Activated naive CD4-positive, alpha-beta T cell treated with anti-CD3 and anti-CD28 coated beads for 36 hours (primary cell): Measurements from ENCODE around the gene CGNL1. TPM values are rescaled to one million over a fixed set of nuclear protein-coding genes. Genes with fewer than 3 reads are reported as not detected.

Source experiments
- CTCF ChIA-PET: fragments of 350-600 bp; sonication (Branson Sonifier 250); formaldehyde crosslinking; loops from one replicate; lab custom pipeline; 2021; ENCODE audit warnings: antibody characterized with exemption; lab: Charles Lee
- DNase-seq: peaks from one replicate; pipeline ENCODE4 v3.0.0-alpha.2; 2020
- H3K27ac Mint-ChIP-seq: one replicate; pipeline ENCODE4 v1.8.0; 2021; ENCODE audit warnings: mild to moderate bottlenecking, mixed read lengths
- H3K27me3 Mint-ChIP-seq: one replicate; pipeline ENCODE4 v1.8.0; 2021; ENCODE audit warnings: low read depth, mixed read lengths
- H3K36me3 Mint-ChIP-seq: one replicate; pipeline ENCODE4 v1.8.0; 2021; ENCODE audit warnings: low read depth, mixed read lengths
- H3K4me1 Mint-ChIP-seq: one replicate; pipeline ENCODE4 v1.8.0; 2021; ENCODE audit warnings: low read depth, mixed read lengths
- H3K4me3 Mint-ChIP-seq: one replicate; pipeline ENCODE4 v1.8.0; 2021; ENCODE audit warnings: mild to moderate bottlenecking, moderate library complexity, mixed read lengths
- H3K9me3 Mint-ChIP-seq: one replicate; pipeline ENCODE4 v1.8.0; 2021; ENCODE audit warnings: mixed read lengths
- intact Hi-C: fragments of 100-400 bp; cut with micrococcal nuclease; formaldehyde crosslinking; loops from one replicate; pipeline ENCODE4 v1.15.1; 2023
- total RNA-seq, 2 experiments: library from RNA; stranded (reverse); gene quantifications; one replicate each; pipeline ENCODE4 v1.2.3, GENCODE V29; 2021

The CGNL1 gene
- total RNA-seq, 2 experiments from 2014 or later: not detected

- H3K4me3 Mint-ChIP-seq: no peak overlapping the region
- no peak overlapping the region for H3K27ac Mint-ChIP-seq
- intact Hi-C loops: no loop called here
- no peaks in the 10 kb centered on the region for H3K9me3 Mint-ChIP-seq
- peaks cover 12% of the 10 kb centered on the region for H3K27me3 Mint-ChIP-seq
- H3K36me3 Mint-ChIP-seq: no peaks in the 10 kb centered on the region
- no peaks in the 10 kb centered on the region for H3K4me1 Mint-ChIP-seq
- no peak for DNase-seq
- CTCF ChIA-PET: no interaction called here
Measured at GRCh38 chr15:57415602-57416001, 39.3 kb downstream of the CGNL1 start.

- Mint-ChIP-seq H3K4me3 (no peak overlapping the region), H3K4me1 (no peaks in the 10 kb centered on the region), H3K27me3 (peaks cover 8% of the 10 kb centered on the region), H3K36me3 (no peaks in the 10 kb centered on the region), H3K27ac (no peak overlapping the region), H3K9me3 (no peaks in the 10 kb centered on the region)
- intact Hi-C loops: no loop called here
- CTCF ChIA-PET: no interaction called here
- no peak for DNase-seq
Measured at GRCh38 chr15:57418635-57419034, 42.3 kb downstream of the CGNL1 start.

GRCh38 chr15:57419335-57419734, 43.0 kb downstream of the CGNL1 start:
- Mint-ChIP-seq H3K9me3 (no peaks in the 10 kb centered on the region), H3K27ac (no peak overlapping the region), H3K36me3 (no peaks in the 10 kb centered on the region), H3K4me3 (no peak overlapping the region), H3K27me3 (peaks cover 8% of the 10 kb centered on the region), H3K4me1 (no peaks in the 10 kb centered on the region)
- DNase-seq: no peak
- CTCF ChIA-PET: no interaction called here
- intact Hi-C loops: no loop called here

- intact Hi-C loops: no loop called here
Measured at GRCh38 chr15:57421110-57421509, 44.8 kb downstream of the CGNL1 start.

GRCh38 chr15:57421551-57421950, 45.2 kb downstream of the CGNL1 start:
- intact Hi-C loops: no loop called here
- DNase-seq: no peak
- H3K9me3 Mint-ChIP-seq: no peaks in the 10 kb centered on the region
- H3K27ac Mint-ChIP-seq: no peak overlapping the region
- no peaks in the 10 kb centered on the region for H3K4me1 Mint-ChIP-seq
- CTCF ChIA-PET: no interaction called here
- no peaks in the 10 kb centered on the region for H3K36me3 Mint-ChIP-seq
- H3K27me3 Mint-ChIP-seq: peaks cover 4% of the 10 kb centered on the region
- no peak overlapping the region for H3K4me3 Mint-ChIP-seq

More at GRCh38 chr15:57421110-57421509, 44.8 kb downstream of the CGNL1 start:
- Mint-ChIP-seq H3K27me3 (peaks cover 4% of the 10 kb centered on the region), H3K4me3 (no peak overlapping the region), H3K4me1 (no peaks in the 10 kb centered on the region), H3K9me3 (no peaks in the 10 kb centered on the region), H3K36me3 (no peaks in the 10 kb centered on the region), H3K27ac (no peak overlapping the region)
- no peak for DNase-seq
- CTCF ChIA-PET: no interaction called here

GRCh38 chr15:57422113-57422754, 45.9 kb downstream of the CGNL1 start:
- intact Hi-C loops: no loop called here
- no peaks in the 10 kb centered on the region for H3K4me1 Mint-ChIP-seq
- no peaks in the 10 kb centered on the region for H3K9me3 Mint-ChIP-seq
- no peak for DNase-seq
- H3K4me3 Mint-ChIP-seq: no peak overlapping the region
- no peaks in the 10 kb centered on the region for H3K36me3 Mint-ChIP-seq
- no peak overlapping the region for H3K27ac Mint-ChIP-seq
- H3K27me3 Mint-ChIP-seq: peaks cover 4% of the 10 kb centered on the region
- CTCF ChIA-PET: no interaction called here

GRCh38 chr15:57423599-57424140, 47.4 kb downstream of the CGNL1 start:
- Mint-ChIP-seq H3K4me3 (no peak overlapping the region), H3K4me1 (no peaks in the 10 kb centered on the region), H3K9me3 (no peaks in the 10 kb centered on the region), H3K36me3 (no peaks in the 10 kb centered on the region), H3K27ac (no peak overlapping the region), H3K27me3 (peaks cover 4% of the 10 kb centered on the region)
- CTCF ChIA-PET: no interaction called here
- no peak for DNase-seq
- intact Hi-C loops: no loop called here

- Mint-ChIP-seq H3K4me1 (no peaks in the 10 kb centered on the region), H3K27me3 (peaks cover 4% of the 10 kb centered on the region), H3K9me3 (no peaks in the 10 kb centered on the region), H3K27ac (no peak overlapping the region), H3K4me3 (no peak overlapping the region), H3K36me3 (no peaks in the 10 kb centered on the region)
- CTCF ChIA-PET: no interaction called here
- intact Hi-C loops: no loop called here
- DNase-seq: no peak
Measured at GRCh38 chr15:57424628-57425405, 48.5 kb downstream of the CGNL1 start.

GRCh38 chr15:57425842-57426241, 49.5 kb downstream of the CGNL1 start:
- no peak overlapping the region for H3K27ac Mint-ChIP-seq
- CTCF ChIA-PET: interaction anchor here (0.6 kb wide), 1 partner anchor 278 kb away, joined by 4 read pairs; no protein-coding TSS in a partner anchor
- no peak for DNase-seq
- H3K4me3 Mint-ChIP-seq: no peak overlapping the region
- no peaks in the 10 kb centered on the region for H3K4me1 Mint-ChIP-seq
- H3K27me3 Mint-ChIP-seq: no peaks in the 10 kb centered on the region
- intact Hi-C loops: no loop called here
- no peaks in the 10 kb centered on the region for H3K9me3 Mint-ChIP-seq
- H3K36me3 Mint-ChIP-seq: no peaks in the 10 kb centered on the region

- CTCF ChIA-PET: interaction anchor here (1.0 kb wide), 1 partner anchor 87 kb away, joined by 3 read pairs; no protein-coding TSS in a partner anchor
- DNase-seq: no peak
- Mint-ChIP-seq H3K4me1 (no peaks in the 10 kb centered on the region), H3K4me3 (no peak overlapping the region), H3K27ac (no peak overlapping the region), H3K9me3 (no peaks in the 10 kb centered on the region), H3K36me3 (no peaks in the 10 kb centered on the region), H3K27me3 (peaks cover 2% of the 10 kb centered on the region)
- intact Hi-C loops: no loop called here
Measured at GRCh38 chr15:57427367-57427821, 51.1 kb downstream of the CGNL1 start.

GRCh38 chr15:57432141-57432741, 55.9 kb downstream of the CGNL1 start:
- Mint-ChIP-seq H3K27me3 (peaks cover 10% of the 10 kb centered on the region), H3K9me3 (no peaks in the 10 kb centered on the region), H3K4me3 (no peak overlapping the region), H3K4me1 (no peaks in the 10 kb centered on the region), H3K36me3 (no peaks in the 10 kb centered on the region), H3K27ac (no peak overlapping the region)
- intact Hi-C loops: no loop called here
- CTCF ChIA-PET: interaction anchor here (0.9 kb wide), 1 partner anchor 33 kb away, joined by 3 read pairs; no protein-coding TSS in a partner anchor
- no peak for DNase-seq

- Mint-ChIP-seq H3K27me3 (peaks cover 10% of the 10 kb centered on the region), H3K4me1 (no peaks in the 10 kb centered on the region), H3K36me3 (no peaks in the 10 kb centered on the region), H3K9me3 (no peaks in the 10 kb centered on the region), H3K4me3 (no peak overlapping the region), H3K27ac (no peak overlapping the region)
- CTCF ChIA-PET: interaction anchor here (1.2 kb wide), 1 partner anchor 93 kb away, joined by 3 read pairs; no protein-coding TSS in a partner anchor
- DNase-seq: no peak
- intact Hi-C loops: no loop called here
Measured at GRCh38 chr15:57436166-57436565, 59.9 kb downstream of the CGNL1 start.
